SK-N-SH (cell line): ENCODE results near the gene TMEM209.

ENCODE experiments used
- CHD2 ChIP-seq: fragments of 150-350 bp; IDR thresholded peaks from 2 replicates; pipeline ENCODE4 v1.6.1; 2018; ENCODE audit warnings: low read length; ENCODE audit not compliant: partially characterized antibody
- CTCF ChIP-seq: fragments of 200-600 bp; sonication (generic); IDR thresholded peaks from 2 replicates; pipeline ENCODE4 v1.6.1; 2017; ENCODE audit warnings: antibody characterized with exemption, mild to moderate bottlenecking, moderate library complexity
- TAF1 ChIP-seq: IDR thresholded peaks from 2 replicates; pipeline ENCODE4 v1.6.1; 2012; ENCODE audit warnings: low read depth, mild to moderate bottlenecking, low read length, moderate library complexity, borderline replicate concordance
- TF ChIP-seq, protein P1 (sequence below): IDR thresholded peaks from 2 replicates; pipeline ENCODE4 v1.4.0; 2012; ENCODE audit warnings: low read depth

DNA sequence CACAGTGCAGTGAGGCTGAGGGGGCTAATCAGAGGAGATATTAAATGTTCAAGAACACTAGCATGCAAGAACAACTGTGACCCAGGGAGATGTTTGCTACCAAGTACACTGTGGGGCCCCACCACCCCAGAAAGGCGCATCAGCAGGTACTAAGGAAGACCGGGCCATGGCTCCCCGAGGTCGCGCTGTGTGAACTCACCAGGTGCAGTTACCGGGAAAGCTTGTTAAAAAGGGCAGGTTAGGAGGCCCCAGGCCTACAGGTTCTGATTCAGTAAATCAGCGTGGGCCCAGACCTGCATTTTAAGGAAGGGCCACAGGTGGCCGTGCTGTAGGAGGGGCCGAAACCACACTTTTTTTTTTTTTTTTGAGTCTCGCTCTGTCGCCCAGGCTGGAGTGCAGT, 54.6 kb downstream of the TMEM209 start:
- TF ChIP-seq CTCF: no peak
- TF ChIP-seq TAF1: no peak
- TF ChIP-seq, protein P1, sequence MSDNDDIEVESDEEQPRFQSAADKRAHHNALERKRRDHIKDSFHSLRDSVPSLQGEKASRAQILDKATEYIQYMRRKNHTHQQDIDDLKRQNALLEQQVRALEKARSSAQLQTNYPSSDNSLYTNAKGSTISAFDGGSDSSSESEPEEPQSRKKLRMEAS: no peak
- TF ChIP-seq CHD2: no peak
